Kidney epithelial cell (primary cell): ENCODE data around the gene KLHL41. TPM values are rescaled to one million over a fixed set of nuclear protein-coding genes. Genes with fewer than 3 reads are reported as not detected.

Experiments
- DNase-seq: peaks from one replicate; pipeline ENCODE4 v3.0.0-alpha.2; 2010; ENCODE audit warnings: low read depth
- H3K27me3 ChIP-seq: 2 replicates; pipeline ENCODE4 v1.6.0; 2011; ENCODE audit warnings: low read length; ENCODE audit not compliant: control insufficient read depth, insufficient read depth
- H3K36me3 ChIP-seq: 2 replicates; pipeline ENCODE4 v1.5.1; 2011; ENCODE audit warnings: low read length; ENCODE audit not compliant: control insufficient read depth, insufficient read depth
- H3K4me3 ChIP-seq: 2 replicates; pipeline ENCODE4 v1.5.1; 2011; ENCODE audit warnings: low read depth, mild to moderate bottlenecking, control low read depth, low read length
- total RNA-seq: library from RNA; depleted of rRNA; stranded (reverse); fragments of >200 nt; gene quantifications from 2 replicates; pipeline ENCODE4 v1.2.3, GENCODE V29; 2015
- TF ChIP-seq, protein P1 (sequence below): IDR thresholded peaks from 2 replicates; pipeline ENCODE4 v1.5.1; 2011; ENCODE audit warnings: mild to moderate bottlenecking, moderate library complexity, low read length, control low read depth, inconsistent platforms; ENCODE audit not compliant: insufficient read depth, poor library complexity, severe bottlenecking

Gene KLHL41
- total RNA-seq, 1 donor from 2014 or later = 0.29 TPM

DNA sequence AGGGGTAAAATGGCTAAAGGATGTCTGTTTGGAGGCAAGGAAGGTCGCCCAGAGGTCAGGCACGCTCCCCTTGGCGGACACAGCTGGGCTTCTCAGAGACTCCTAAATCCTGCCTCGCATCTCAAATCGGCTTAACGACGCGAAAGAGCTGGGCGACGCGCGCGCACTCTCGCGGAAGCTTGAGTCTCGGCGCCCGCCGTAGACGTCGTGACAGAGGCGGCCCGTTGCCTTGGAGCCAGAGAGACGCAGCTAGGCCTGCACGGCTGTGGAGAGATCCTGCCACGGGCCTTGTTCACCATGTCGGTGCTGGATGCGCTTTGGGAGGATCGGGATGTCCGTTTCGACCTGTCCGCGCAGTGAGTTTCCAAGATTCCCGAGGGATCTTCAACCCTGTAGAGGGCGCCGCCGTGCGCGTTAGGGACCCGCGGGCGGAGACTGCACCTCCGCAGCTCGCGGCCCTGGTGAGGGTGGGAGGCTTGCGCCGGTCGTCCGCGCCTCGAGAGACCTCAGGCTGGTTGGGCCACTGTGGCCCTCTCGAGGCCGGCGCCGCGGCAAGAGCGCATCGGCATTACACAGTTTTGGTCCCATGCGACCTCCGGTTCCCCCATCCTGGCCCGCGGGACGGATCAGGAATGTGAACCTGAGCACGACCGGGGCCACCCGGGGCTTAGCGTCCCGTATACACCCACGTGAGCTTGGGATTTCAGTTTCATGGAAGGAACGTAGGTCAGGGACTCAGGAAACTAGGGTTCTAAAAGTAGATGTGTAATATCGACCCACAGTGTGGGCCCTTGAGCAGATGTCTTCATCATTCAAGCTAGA is 30.0 kb upstream of the KLHL41 start, which contains the start of gene BBS5:
Gene BBS5, plus strand, starts transcription at position 238 of the 822 bp plus-strand sequence. Its CDS starts 60 bp downstream, at position 298.
- TF ChIP-seq, protein P1, sequence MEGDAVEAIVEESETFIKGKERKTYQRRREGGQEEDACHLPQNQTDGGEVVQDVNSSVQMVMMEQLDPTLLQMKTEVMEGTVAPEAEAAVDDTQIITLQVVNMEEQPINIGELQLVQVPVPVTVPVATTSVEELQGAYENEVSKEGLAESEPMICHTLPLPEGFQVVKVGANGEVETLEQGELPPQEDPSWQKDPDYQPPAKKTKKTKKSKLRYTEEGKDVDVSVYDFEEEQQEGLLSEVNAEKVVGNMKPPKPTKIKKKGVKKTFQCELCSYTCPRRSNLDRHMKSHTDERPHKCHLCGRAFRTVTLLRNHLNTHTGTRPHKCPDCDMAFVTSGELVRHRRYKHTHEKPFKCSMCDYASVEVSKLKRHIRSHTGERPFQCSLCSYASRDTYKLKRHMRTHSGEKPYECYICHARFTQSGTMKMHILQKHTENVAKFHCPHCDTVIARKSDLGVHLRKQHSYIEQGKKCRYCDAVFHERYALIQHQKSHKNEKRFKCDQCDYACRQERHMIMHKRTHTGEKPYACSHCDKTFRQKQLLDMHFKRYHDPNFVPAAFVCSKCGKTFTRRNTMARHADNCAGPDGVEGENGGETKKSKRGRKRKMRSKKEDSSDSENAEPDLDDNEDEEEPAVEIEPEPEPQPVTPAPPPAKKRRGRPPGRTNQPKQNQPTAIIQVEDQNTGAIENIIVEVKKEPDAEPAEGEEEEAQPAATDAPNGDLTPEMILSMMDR = peak; percentile 59
- Histone ChIP-seq H3K36me3 (peaks cover 2% of the 10 kb centered on the region), H3K27me3 (no peaks in the 10 kb centered on the region), H3K4me3 (peak within 1 kb of the TSS; percentile 60)
- peak; percentile 48 for DNase-seq

DNA sequence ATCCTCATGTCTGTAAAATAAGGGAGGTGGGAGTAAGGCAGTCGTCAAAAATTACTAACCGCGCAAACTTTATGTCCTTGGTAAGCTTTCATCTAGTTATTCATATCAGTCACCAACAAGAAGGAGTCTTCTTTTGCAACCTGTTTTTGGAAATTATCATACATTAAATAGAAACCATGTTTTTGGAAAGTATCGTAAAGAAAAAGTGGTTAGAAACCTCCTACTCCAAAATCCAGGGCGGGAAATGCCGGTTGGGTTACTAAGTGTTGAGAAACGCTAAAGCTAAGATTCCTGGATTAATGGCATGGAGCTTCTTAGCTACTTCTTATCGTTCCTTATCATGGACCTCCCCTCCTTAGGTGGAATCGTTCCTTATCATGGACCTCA is 29.4 kb upstream of the KLHL41 start:
- DNase-seq = no peak
- H3K27me3 ChIP-seq = no peaks in the 10 kb centered on the region
- TF ChIP-seq, protein P1 = no peak
- peak overlapping the region; percentile 60 for H3K4me3 ChIP-seq
- H3K36me3 ChIP-seq = peaks cover 2% of the 10 kb centered on the region

DNA sequence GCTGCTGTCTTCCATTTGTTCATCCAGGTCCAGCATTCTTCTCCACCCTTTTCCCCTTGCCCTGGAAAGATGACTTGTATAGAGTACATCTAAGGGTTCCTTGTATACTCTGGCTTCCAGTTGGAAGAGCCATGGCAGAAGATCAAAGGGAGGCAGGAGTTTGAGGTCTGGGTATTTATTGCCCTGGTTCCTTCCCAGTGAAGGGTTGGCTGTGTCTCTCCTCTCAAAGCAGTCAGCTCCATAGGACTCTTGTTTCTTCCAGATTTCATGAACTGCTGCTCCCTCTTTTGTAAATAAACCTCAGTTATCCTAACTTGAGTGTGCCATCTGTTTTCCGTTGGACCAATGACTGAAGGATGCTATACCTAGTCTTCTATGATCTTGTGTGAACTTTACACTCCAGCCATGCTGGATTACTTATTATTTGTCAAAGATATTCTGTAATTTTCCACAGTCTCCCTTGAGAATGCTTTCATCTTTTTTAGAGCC is 23.8 kb upstream of the KLHL41 start:
- TF ChIP-seq, protein P1 = no peak
- no peak for DNase-seq

DNA sequence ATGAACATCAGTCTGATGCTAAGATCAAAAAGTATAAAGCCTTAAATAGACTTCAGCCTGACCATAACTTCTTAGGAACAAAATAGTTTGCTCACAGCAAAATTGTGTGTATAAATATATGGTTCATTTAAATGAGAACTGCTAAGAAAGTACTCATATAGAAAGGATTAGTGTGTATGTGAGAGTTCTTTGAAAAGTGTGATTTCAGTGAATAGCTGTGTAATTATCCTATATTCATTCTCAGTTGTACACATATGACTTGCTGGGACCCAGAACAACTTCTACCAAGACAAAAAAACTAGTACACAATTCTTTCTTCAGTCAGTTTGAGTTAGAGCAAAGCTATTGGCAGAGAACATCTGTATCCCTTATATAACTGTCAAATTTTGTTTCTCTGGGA is 23.0 kb upstream of the KLHL41 start:
- no peaks in the 10 kb centered on the region for H3K27me3 ChIP-seq
- H3K36me3 ChIP-seq = peaks cover 2% of the 10 kb centered on the region
- H3K4me3 ChIP-seq = no peak overlapping the region
- no peak for DNase-seq
- TF ChIP-seq, protein P1 = no peak

More for the DNA sequence above, 23.8 kb upstream of the KLHL41 start:
- Histone ChIP-seq H3K4me3 (no peak overlapping the region), H3K27me3 (no peaks in the 10 kb centered on the region), H3K36me3 (peaks cover 2% of the 10 kb centered on the region)

DNA sequence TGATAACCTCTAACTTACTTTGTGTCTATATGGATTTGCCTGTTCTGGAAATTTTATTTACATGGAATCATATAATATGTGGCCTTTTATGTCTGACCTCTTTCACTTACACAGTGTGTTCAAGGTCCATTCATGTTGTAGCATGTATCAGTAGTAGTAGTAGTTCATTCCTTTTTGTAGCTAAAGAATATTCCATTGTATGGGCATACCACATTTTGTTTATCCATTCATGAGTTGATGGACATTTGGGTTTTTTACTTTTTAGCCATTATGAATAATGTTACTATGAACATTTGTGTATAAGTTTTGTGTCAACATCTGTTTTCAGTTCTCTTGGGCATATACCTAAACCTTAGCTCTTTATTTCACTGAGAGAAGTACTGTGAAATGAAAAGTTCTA is 18.7 kb upstream of the KLHL41 start:
- DNase-seq = no peak
- no peaks in the 10 kb centered on the region for H3K36me3 ChIP-seq
- H3K27me3 ChIP-seq = no peaks in the 10 kb centered on the region
- no peak overlapping the region for H3K4me3 ChIP-seq
- TF ChIP-seq, protein P1 = no peak

DNA sequence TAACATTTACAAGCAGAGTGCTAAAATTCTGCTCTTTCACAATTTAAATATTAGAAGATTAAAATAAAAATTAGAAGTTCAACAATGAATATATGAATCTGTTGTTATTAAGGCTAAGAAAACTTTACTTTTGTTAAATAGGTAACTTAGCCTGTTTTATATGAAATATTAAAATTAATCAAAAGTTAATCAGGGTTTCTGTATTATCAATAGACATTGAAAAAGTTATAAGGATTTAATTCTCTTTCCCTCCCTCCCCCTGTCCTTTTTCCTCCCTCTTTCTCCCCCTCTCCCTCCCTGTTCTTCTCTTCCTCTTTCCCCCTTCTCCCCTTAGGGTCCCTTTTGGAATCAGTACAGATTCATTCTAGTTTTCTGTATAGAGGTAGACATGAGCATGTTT is 18.1 kb upstream of the KLHL41 start:
- no peak for DNase-seq
- no peak overlapping the region for H3K4me3 ChIP-seq
- H3K27me3 ChIP-seq = no peaks in the 10 kb centered on the region
- TF ChIP-seq, protein P1 = no peak
- no peaks in the 10 kb centered on the region for H3K36me3 ChIP-seq
